Heart left ventricle (tissue), 16 donors: ENCODE data around the gene FHOD1. TPM values are rescaled to one million over a fixed set of nuclear protein-coding genes. Genes with fewer than 3 reads are reported as not detected.

Source experiments
- ATAC-seq, 4 donors: fragments of 200-7000 bp; cut with Tn5 transposase; one replicate each; pipeline ENCODE4 v1.9.1; 2020 to 2022; ENCODE audit warnings: moderate library complexity in 4 of 4, mild to moderate bottlenecking in 3 of 4, moderate number of reproducible peaks in 1 of 4
- DNase-seq, 5 donors: peaks; one replicate each; pipeline ENCODE4 v3.0.0-alpha.2; 2020
- H3K27ac ChIP-seq, 12 donors: fragments of 200-600 bp; sonication (generic) in 4 of 12; one replicate each; pipeline versions ENCODE4 v1.5.0 to v1.8.0; 2016 to 2022; ENCODE audit warnings: mild to moderate bottlenecking in 2 of 12
- H3K27me3 ChIP-seq, 9 donors: fragments of 200-600 bp; sonication (generic) in 2 of 9; one replicate each; pipeline versions ENCODE4 v1.5.1 to v1.8.0; 2016 to 2022; ENCODE audit warnings: mild to moderate bottlenecking in 3 of 9
- H3K36me3 ChIP-seq, 9 donors: fragments of 200-600 bp; sonication (generic) in 2 of 9; one replicate each; pipeline versions ENCODE4 v1.5.0 to v1.8.0; 2018 to 2022; ENCODE audit warnings: mild to moderate bottlenecking in 2 of 9
- H3K4me1 ChIP-seq, 12 donors: fragments of 200-600 bp; sonication (generic) in 4 of 12; one replicate each; pipeline versions ENCODE4 v1.5.0 to v1.8.0; 2016 to 2022; ENCODE audit warnings: mild to moderate bottlenecking in 3 of 12
- H3K4me3 ChIP-seq, 12 donors: fragments of 200-600 bp; sonication (generic) in 4 of 12; one replicate each; pipeline versions ENCODE4 v1.5.0 to v1.8.0; 2017 to 2022; ENCODE audit warnings: mild to moderate bottlenecking in 9 of 12, moderate library complexity in 4 of 12
- H3K9me3 ChIP-seq, 12 donors: fragments of 200-600 bp; sonication (generic) in 4 of 12; one replicate each; pipeline versions ENCODE4 v1.5.0 to v1.8.0; 2016 to 2022; ENCODE audit warnings: mild to moderate bottlenecking in 1 of 12
- CTCF ChIP-seq, 12 donors: fragments of 200-600 bp; sonication (generic) in 4 of 12; IDR thresholded peaks; one replicate each; pipeline versions ENCODE4 v1.5.0 to v1.8.0; 2018 to 2022; ENCODE audit warnings: antibody characterized with exemption in 12 of 12, mild to moderate bottlenecking in 5 of 12
- POLR2A ChIP-seq, 2 donors: fragments of 450-650 bp; IDR thresholded peaks; one replicate each; pipeline ENCODE4 v1.6.1; 2017; ENCODE audit warnings: antibody characterized with exemption in 2 of 2, mild to moderate bottlenecking in 2 of 2, moderate library complexity in 2 of 2
- WGBS, 4 donors: extraction: QIAGEN DNeasy Blood & Tissue Kit in 2 of 4; methylation state at CpG; one replicate each; pipeline versions ENCODE4 v1.1.5 to v1.1.7; 2013 to 2018; 5-methylcytosine and 5-hydroxymethylcytosine counted together
- intact Hi-C, 10 donors: fragments of 100-400 bp; cut with DNase I; formaldehyde crosslinking; loops; one replicate each; pipeline versions ENCODE4 v1.11.1 to v1.14.2; 2022
- polyA plus RNA-seq, 2 donors: library from polyadenylated mRNA; stranded (reverse); fragments of 200-250 nt; gene quantifications; one replicate each; pipeline ENCODE4 v1.2.3, GENCODE V29; 2013
- total RNA-seq, 9 donors: library from RNA; depleted of rRNA in 2 of 9; stranded (reverse); fragments of >200 nt in 2 of 9; fragmentation: NEBNext Ultra II Directional in 3 of 9; extraction: Animal tissue kit (Norgen Biotek cat#: 25700) in 3 of 9; gene quantifications; one replicate each; pipeline versions ENCODE4 v1.1.0 to v1.2.4, GENCODE V29; 2016 to 2023
- donor health status: ischemic (EF 13 %, LVEDD 7.1; RV severe dilation, severe dysfunction).
- donor health status: healthy with polysubstance abuse.
- donor health status: DM: no; HTN: yes; CAD: no.
- donor health status: DM: no; HTN: no; CAD: no.
- donor health status: ischemic (EF 25% LVEDD 6.9; RV normal size, moderate dysfunction).
- donor health status: ischemic (EF 25% LVEDD 5.7; RV mildly dilated, moderate dysfunction).
- donor health status: healthy.
- donor health status: DM: yes; HTN: yes; CAD: no.
- donor health status: ischemic (EF 35%, LVEDD 5.7; RV mildly dilated, moderate dysfunction).
- donor health status: nonischemic (EF 11% LVEDD 7.7; RV severe dilation, severe dysfunction).
- donor health status: DM: yes; HTN: yes; CAD: no.
- donor health status: PGD.
- donor health status: ischemic (EF 29% LVEDD 5.4; RV normal size, mild dysfunction).
- donor health status: nonischemic (EF 23%, LVEDD 6.1; RV moderate dilation, normal function).

The FHOD1 gene
- total and polyA plus RNA-seq, 11 donors: 9.6 to 30.3 (median 18.0) TPM

GRCh38 chr16:67279296-67280089 is 32.2 kb upstream of the FHOD1 start, which contains the start of gene PLEKHG4:
PLEKHG4 (plus strand) TSS chr16:67279532; CDS start chr16:67280045, 513 bp downstream.
- TF ChIP-seq POLR2A (IDR thresholded peaks at IDR 0.05): no peak
- TF ChIP-seq CTCF (IDR thresholded peaks at IDR 0.05): peak; percentile 24 to 81 (median 64)
- 26 to 38% (median 32%) methylated on average over 34 to 83 of the region's 83 CpGs for WGBS, 4 donors
- peaks cover 0 to 26% (median 7%) of the 10 kb centered on the region in 12 donors for H3K4me1 ChIP-seq
- intact Hi-C loops: loop anchor here in 4 of 10 donors (5.0 to 10.0 kb wide), 2 partner anchors 115 to 118 kb away; partner anchors contain the start of gene TPPP3 (in 3 of the 4)
- DNase-seq: peak; percentile 62 to 89 (median 72)
- H3K36me3 ChIP-seq: peaks cover 0 to 2% (median 0%) of the 10 kb centered on the region in 9 donors
- H3K27ac ChIP-seq: peak within 1 kb of the TSS in 3 of 12 donors; percentile 24 to 60 (median 48)
- no peaks in the 10 kb centered on the region for H3K9me3 ChIP-seq
- H3K4me3 ChIP-seq: peak within 1 kb of the TSS; percentile 3 to 69 (median 55)
- H3K27me3 ChIP-seq: peaks cover 0 to 3% (median 0%) of the 10 kb centered on the region in 9 donors
- peak; percentile 38 to 90 (median 82) for ATAC-seq

- Histone ChIP-seq H3K27me3 (peaks cover 0 to 3% (median 0%) of the 10 kb centered on the region in 9 donors), H3K9me3 (no peaks in the 10 kb centered on the region), H3K27ac (peak overlapping the region in 3 of 12 donors; percentile 24 to 60 (median 48)), H3K4me3 (peak overlapping the region; percentile 3 to 69 (median 55)), H3K4me1 (peaks cover 0 to 26% (median 7%) of the 10 kb centered on the region in 12 donors), H3K36me3 (peaks cover 0 to 2% (median 0%) of the 10 kb centered on the region in 9 donors)
- intact Hi-C loops: loop anchor here in 1 of 10 donors (5.0 kb wide), 1 partner anchor 118 kb away; no protein-coding TSS in a partner anchor
- ATAC-seq (peak in 3 of 4 donors; percentile 4 to 19 (median 19)), DNase-seq (peak in 1 of 5 donors; percentile 20)
- TF ChIP-seq CTCF (IDR thresholded peaks at IDR 0.05): no peak
- TF ChIP-seq POLR2A (IDR thresholded peaks at IDR 0.05): no peak
- WGBS, 4 donors: 5 to 16% (median 8%) methylated on average over 4 to 42 of the region's 42 CpGs
These were observed 31.6 kb upstream of the FHOD1 start for GRCh38 chr16:67278773-67279295.

GRCh38 chr16:67277999-67278772 is 30.9 kb upstream of the FHOD1 start:
- Histone ChIP-seq H3K9me3 (no peaks in the 10 kb centered on the region), H3K4me3 (peak overlapping the region in 11 of 12 donors; percentile 3 to 69 (median 55)), H3K36me3 (peaks cover 0 to 2% (median 0%) of the 10 kb centered on the region in 9 donors), H3K4me1 (peaks cover 0 to 26% (median 7%) of the 10 kb centered on the region in 12 donors), H3K27ac (peak overlapping the region in 3 of 12 donors; percentile 24 to 60 (median 48)), H3K27me3 (peaks cover 0 to 3% (median 0%) of the 10 kb centered on the region in 9 donors)
- intact Hi-C loops: loop anchor here in 1 of 10 donors (5.0 kb wide), 1 partner anchor 119 kb away; no protein-coding TSS in a partner anchor
- peak in 3 of 5 donors; percentile 15 to 55 (median 48) for DNase-seq
- TF ChIP-seq CTCF (IDR thresholded peaks at IDR 0.05) (no peak), POLR2A (IDR thresholded peaks at IDR 0.05) (no peak)
- WGBS, 4 donors: 79 to 82% (median 80%) methylated on average over 8 to 13 of the region's 13 CpGs
- peak in 3 of 4 donors; percentile 13 to 58 (median 17) for ATAC-seq
